Kidney (tissue), 14 donors: Measurements from ENCODE around the gene CALN1. TPM values are rescaled to one million over a fixed set of nuclear protein-coding genes. Genes with fewer than 3 reads are reported as not detected.

ENCODE experiments used
- DNase-seq, 5 donors: peaks; one replicate each; pipeline ENCODE4 v3.0.0-alpha.2; 2013 to 2020
- FAIRE-seq: peaks from 2 replicates; lab custom pipeline; 2012; peaks lifted over from hg19 to GRCh38; lab: Jason Lieb, UNC
- H3K27ac ChIP-seq, 2 donors: one replicate each; pipeline ENCODE4 v1.7.0; 2013; ENCODE audit warnings: low read depth in 2 of 2, low read length in 2 of 2, inconsistent platforms in 1 of 2
- H3K27me3 ChIP-seq: one replicate; pipeline ENCODE4 v1.7.1; 2013; ENCODE audit warnings: low read length, inconsistent platforms; ENCODE audit not compliant: control insufficient read depth, insufficient read depth
- H3K36me3 ChIP-seq, 3 donors: one replicate each; pipeline versions ENCODE4 v1.7.0 to v1.7.1; 2013; ENCODE audit warnings: low read length in 3 of 3, control low read depth in 1 of 3, inconsistent platforms in 1 of 3; ENCODE audit not compliant: insufficient read depth in 3 of 3, control insufficient read depth in 2 of 3
- H3K4me1 ChIP-seq, 3 donors: one replicate each; pipeline versions ENCODE4 v1.7.0 to v1.7.1; 2013; ENCODE audit warnings: low read length in 3 of 3, inconsistent platforms in 1 of 3, low read depth in 1 of 3; ENCODE audit not compliant: control insufficient read depth in 2 of 3, insufficient read depth in 2 of 3
- H3K4me3 ChIP-seq, 3 donors: one replicate each; pipeline versions ENCODE4 v1.7.0 to v1.8.1; 2013; ENCODE audit warnings: low read length in 3 of 3, control low read depth in 1 of 3, inconsistent platforms in 1 of 3
- H3K9ac ChIP-seq, 3 donors: one replicate each; pipeline versions ENCODE4 v1.7.0 to v1.7.1; 2013; ENCODE audit warnings: low read length in 3 of 3, control low read depth in 1 of 3, inconsistent platforms in 1 of 3
- H3K9me3 ChIP-seq, 3 donors: one replicate each; pipeline versions ENCODE4 v1.7.0 to v1.7.1; 2013; ENCODE audit warnings: low read length in 3 of 3, control low read depth in 1 of 3, inconsistent platforms in 1 of 3; ENCODE audit not compliant: control insufficient read depth in 2 of 3, insufficient read depth in 1 of 3
- CTCF ChIP-seq: IDR thresholded peaks from 3 replicates; pipeline ENCODE4 v1.5.1; 2012; ENCODE audit warnings: mild to moderate bottlenecking, moderate library complexity, borderline replicate concordance; ENCODE audit not compliant: insufficient read depth; ENCODE audit errors: extremely low read depth
- intact Hi-C: fragments of 100-400 bp; cut with DNase I; formaldehyde crosslinking; loops from one replicate; pipeline ENCODE4 v1.11.1; 2022
- polyA plus RNA-seq: library from polyadenylated mRNA; stranded (reverse); fragments of 350-450 nt; fragmentation: Illumina TruSeq; extraction: RNeasy Lipid Tissue Mini Kit (QIAGEN cat#74804); gene quantifications from one replicate; pipeline ENCODE4 v1.2.3, GENCODE V29; 2014; ENCODE audit warnings: low read depth, low replicate concordance; ENCODE audit not compliant: insufficient read depth
- total RNA-seq: library from RNA; stranded (reverse); fragmentation: NEBNext Ultra II Directional; extraction: Animal tissue kit (Norgen Biotek cat#: 25700); gene quantifications from one replicate; pipeline ENCODE4 v1.2.1, GENCODE V29; 2021
- donor health status: control.
- donor health status: control.
- donor health status: control.
- donor health status: control.
- donor health status: control.
- donor health status: DM: yes; HTN: yes; CAD: no.
- donor health status: Normal renal cell carcinoma (clear cell type).

Gene CALN1
- total and polyA plus RNA-seq, 2 donors from 2014 or later: not detected

- H3K4me1 ChIP-seq: no peaks in the 10 kb centered on the region
- intact Hi-C loops: no loop called here
- H3K9me3 ChIP-seq: peaks cover 0 to 2% (median 0%) of the 10 kb centered on the region in 3 donors
- DNase-seq (no peak), FAIRE-seq (no peak)
- no peaks in the 10 kb centered on the region for H3K36me3 ChIP-seq
- H3K27ac ChIP-seq: no peak overlapping the region
- no peak overlapping the region for H3K9ac ChIP-seq
- TF ChIP-seq CTCF: no peak
- no peak overlapping the region for H3K4me3 ChIP-seq
- H3K27me3 ChIP-seq: no peaks in the 10 kb centered on the region
These were observed 96.0 kb downstream of the CALN1 start for GRCh38 chr7:72316148-72316547.

GRCh38 chr7:72313906-72314305 is 98.2 kb downstream of the CALN1 start:
- FAIRE-seq: no peak
- H3K9ac ChIP-seq: no peak overlapping the region
- no peaks in the 10 kb centered on the region for H3K9me3 ChIP-seq
- DNase-seq: no peak
- H3K36me3 ChIP-seq: no peaks in the 10 kb centered on the region
- intact Hi-C loops: no loop called here
- no peak for TF ChIP-seq CTCF
- no peak overlapping the region for H3K4me3 ChIP-seq
- H3K4me1 ChIP-seq: no peaks in the 10 kb centered on the region
- no peaks in the 10 kb centered on the region for H3K27me3 ChIP-seq
- H3K27ac ChIP-seq: no peak overlapping the region

- DNase-seq (no peak), FAIRE-seq (no peak)
- Histone ChIP-seq H3K27ac (no peak overlapping the region), H3K36me3 (no peaks in the 10 kb centered on the region), H3K4me3 (no peak overlapping the region), H3K27me3 (no peaks in the 10 kb centered on the region), H3K4me1 (no peaks in the 10 kb centered on the region), H3K9me3 (no peaks in the 10 kb centered on the region), H3K9ac (no peak overlapping the region)
- no peak for TF ChIP-seq CTCF
- intact Hi-C loops: no loop called here
These were observed 101.8 kb downstream of the CALN1 start for GRCh38 chr7:72310301-72310700.

GRCh38 chr7:72309476-72309875 is 102.7 kb downstream of the CALN1 start:
- Histone ChIP-seq H3K4me3 (no peak overlapping the region), H3K27me3 (no peaks in the 10 kb centered on the region), H3K36me3 (no peaks in the 10 kb centered on the region), H3K9me3 (no peaks in the 10 kb centered on the region), H3K27ac (no peak overlapping the region), H3K9ac (no peak overlapping the region), H3K4me1 (no peaks in the 10 kb centered on the region)
- no peak for TF ChIP-seq CTCF
- intact Hi-C loops: no loop called here
- FAIRE-seq (no peak), DNase-seq (no peak)
